PFSK-1 (cell line): Measurements from ENCODE around the gene ZNF793.

Experiments
- FOXP2 ChIP-seq: optimal IDR thresholded peaks from 2 replicates; pipeline ENCODE3; 2011; ENCODE audit warnings: borderline replicate concordance, control low read depth, inconsistent platforms; ENCODE audit not compliant: insufficient read depth; ENCODE audit errors: extremely low read length, extremely low read depth
- POLR2AphosphoS5 ChIP-seq: IDR thresholded peaks from 2 replicates; pipeline ENCODE4 v1.6.1; 2012; ENCODE audit warnings: low read depth, mild to moderate bottlenecking, control low read depth, low read length, moderate library complexity
- REST ChIP-seq, 2 experiments: IDR thresholded peaks; 2 replicates each; pipeline versions ENCODE4 v1.6.1 to v1.8.0; 2011 to 2012; ENCODE audit warnings: low read depth in 2 of 2, low read length in 2 of 2, control low read depth in 1 of 2, inconsistent platforms in 1 of 2, mild to moderate bottlenecking in 1 of 2, moderate library complexity in 1 of 2; ENCODE audit not compliant: insufficient read depth in 1 of 2
- SIN3A ChIP-seq: IDR thresholded peaks from 2 replicates; pipeline ENCODE4 v1.6.1; 2012; ENCODE audit warnings: mild to moderate bottlenecking, low read length, moderate library complexity, borderline replicate concordance; ENCODE audit not compliant: insufficient read depth
- TAF1 ChIP-seq: IDR thresholded peaks from 2 replicates; pipeline ENCODE4 v1.6.1; 2012; ENCODE audit warnings: low read length, control low read depth, borderline replicate concordance; ENCODE audit not compliant: insufficient read depth

DNA sequence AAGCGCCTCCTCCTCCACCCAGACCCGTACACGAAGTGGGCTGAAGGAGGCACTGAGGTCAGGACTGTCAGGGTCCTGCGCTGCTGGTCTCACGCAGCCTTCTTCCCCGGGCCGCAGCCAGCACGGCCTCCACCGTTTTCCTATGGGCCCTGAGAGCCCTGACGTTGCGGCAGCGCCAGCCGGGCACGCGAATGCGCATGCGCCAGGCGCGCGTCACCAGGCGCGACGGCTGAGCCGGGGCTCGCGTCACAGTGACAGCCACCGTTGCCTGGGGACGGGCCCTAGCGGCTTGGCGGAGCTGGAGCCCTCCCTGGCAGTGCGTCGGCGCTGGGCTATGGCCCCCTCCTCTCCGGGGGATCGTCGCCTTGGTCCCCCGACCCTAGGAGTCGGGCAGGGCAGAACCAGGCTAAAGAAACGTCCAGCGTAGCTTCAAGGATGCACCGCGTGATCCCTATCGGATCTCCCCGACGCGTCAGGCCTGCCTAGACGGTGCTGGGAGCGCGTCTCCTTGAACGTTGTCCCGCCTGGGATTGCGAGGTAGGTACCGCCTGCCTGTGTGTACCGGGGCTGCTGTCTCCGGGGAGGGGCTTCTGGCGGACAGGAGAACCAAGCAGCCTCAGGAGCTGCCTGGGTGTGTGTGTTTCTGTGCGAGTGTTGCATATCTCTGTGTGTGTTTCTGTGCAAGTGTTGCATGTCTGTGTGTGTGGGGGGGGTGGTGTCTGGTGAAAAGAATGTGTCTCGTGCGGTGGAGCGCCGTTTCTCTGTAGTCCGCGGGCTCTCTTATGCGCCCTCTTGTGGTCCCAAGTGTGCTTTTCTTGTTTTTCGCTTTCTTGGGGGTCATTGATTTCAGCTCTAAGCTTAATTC is 44.6 kb downstream of the ZNF793 start:
- TF ChIP-seq POLR2AphosphoS5 (no peak), SIN3A (no peak), REST (IDR thresholded peaks at IDR 0.05; ENCODE audit: insufficient read depth in 1 of 2, low read depth in 2 of 2, low read length in 2 of 2) (no peak), TAF1 (no peak), FOXP2 (no peak)
